ENCODE measurements around the gene ZFP36L1. TPM values are rescaled to one million over a fixed set of nuclear protein-coding genes. Genes with fewer than 3 reads are reported as not detected.
A peak's percentile ranks its signal among the peaks of the same experiment; 100 is the strongest.

ZFP36L1 gene
- total and polyA plus RNA-seq, 2 of the 13 experiments (the other 11 are each of a cell fraction or from before 2014, with no cell fraction given) = 7.4 to 10.2 TPM

DNA sequence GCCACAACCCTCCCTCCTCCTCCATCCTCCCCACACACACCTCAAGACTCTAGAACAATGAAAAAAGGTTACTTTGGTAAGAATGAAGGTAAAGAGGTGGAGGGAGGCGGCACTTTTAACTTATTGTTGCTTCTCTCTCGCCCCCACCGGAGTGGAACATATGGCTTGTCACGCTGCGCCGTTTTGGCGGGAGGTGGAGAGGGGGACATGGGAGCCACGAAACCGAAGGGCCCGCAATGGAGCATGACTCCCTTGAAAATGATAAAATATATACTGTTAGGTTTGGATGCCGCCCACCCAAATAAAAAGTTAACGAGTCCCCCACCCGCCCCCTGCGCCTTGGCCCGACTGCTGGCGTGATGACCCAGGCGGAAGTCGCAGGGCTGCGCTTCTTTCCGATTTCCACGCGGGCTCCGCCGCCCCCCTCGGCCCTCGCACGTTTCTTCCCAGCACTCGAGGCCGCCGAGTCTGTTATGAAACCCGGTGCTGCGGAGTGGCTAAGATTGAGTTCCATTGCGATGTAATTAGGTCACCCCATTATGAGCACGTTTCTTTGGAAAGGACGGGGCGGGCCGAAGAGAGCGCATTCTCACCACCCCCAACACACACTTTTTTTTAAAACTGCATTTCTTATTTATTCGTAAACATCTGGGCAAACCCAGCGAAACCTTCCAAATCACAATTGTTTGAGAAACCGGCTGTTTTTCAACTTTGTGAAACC, 1.4 kb upstream of the ZFP36L1 start (continued):
- no peak for TF ChIP-seq RFX1 (IDR thresholded peaks at IDR 0.05)
- TF ChIP-seq ZNF678 (CRISPR knock-in tag; IDR thresholded peaks at IDR 0.05) = peak; percentile 75; the same call in 1 of the 2 replicates
- TF ChIP-seq CAMTA2 (CRISPR knock-in tag; IDR thresholded peaks at IDR 0.05; ENCODE audit: borderline replicate concordance) = no peak
- TF ChIP-seq KAT8 (CRISPR knock-in tag; IDR thresholded peaks at IDR 0.05) = peak; percentile 43; the same call in 1 of the 2 replicates
- TF ChIP-seq SCMH1 (CRISPR knock-in tag; IDR thresholded peaks at IDR 0.05; ENCODE audit: borderline replicate concordance) = no peak
- TF ChIP-seq SKI (IDR thresholded peaks at IDR 0.05; ENCODE audit: partially characterized antibody) = no peak
- no peak for TF ChIP-seq ZNF781 (CRISPR knock-in tag; IDR thresholded peaks at IDR 0.05; ENCODE audit: borderline replicate concordance, not compliant biosample characterization)
- peak; percentile 47; the same call in 1 of the 2 replicates for TF ChIP-seq HDAC1 (CRISPR knock-in tag; IDR thresholded peaks at IDR 0.05)
- TF ChIP-seq, protein P1, sequence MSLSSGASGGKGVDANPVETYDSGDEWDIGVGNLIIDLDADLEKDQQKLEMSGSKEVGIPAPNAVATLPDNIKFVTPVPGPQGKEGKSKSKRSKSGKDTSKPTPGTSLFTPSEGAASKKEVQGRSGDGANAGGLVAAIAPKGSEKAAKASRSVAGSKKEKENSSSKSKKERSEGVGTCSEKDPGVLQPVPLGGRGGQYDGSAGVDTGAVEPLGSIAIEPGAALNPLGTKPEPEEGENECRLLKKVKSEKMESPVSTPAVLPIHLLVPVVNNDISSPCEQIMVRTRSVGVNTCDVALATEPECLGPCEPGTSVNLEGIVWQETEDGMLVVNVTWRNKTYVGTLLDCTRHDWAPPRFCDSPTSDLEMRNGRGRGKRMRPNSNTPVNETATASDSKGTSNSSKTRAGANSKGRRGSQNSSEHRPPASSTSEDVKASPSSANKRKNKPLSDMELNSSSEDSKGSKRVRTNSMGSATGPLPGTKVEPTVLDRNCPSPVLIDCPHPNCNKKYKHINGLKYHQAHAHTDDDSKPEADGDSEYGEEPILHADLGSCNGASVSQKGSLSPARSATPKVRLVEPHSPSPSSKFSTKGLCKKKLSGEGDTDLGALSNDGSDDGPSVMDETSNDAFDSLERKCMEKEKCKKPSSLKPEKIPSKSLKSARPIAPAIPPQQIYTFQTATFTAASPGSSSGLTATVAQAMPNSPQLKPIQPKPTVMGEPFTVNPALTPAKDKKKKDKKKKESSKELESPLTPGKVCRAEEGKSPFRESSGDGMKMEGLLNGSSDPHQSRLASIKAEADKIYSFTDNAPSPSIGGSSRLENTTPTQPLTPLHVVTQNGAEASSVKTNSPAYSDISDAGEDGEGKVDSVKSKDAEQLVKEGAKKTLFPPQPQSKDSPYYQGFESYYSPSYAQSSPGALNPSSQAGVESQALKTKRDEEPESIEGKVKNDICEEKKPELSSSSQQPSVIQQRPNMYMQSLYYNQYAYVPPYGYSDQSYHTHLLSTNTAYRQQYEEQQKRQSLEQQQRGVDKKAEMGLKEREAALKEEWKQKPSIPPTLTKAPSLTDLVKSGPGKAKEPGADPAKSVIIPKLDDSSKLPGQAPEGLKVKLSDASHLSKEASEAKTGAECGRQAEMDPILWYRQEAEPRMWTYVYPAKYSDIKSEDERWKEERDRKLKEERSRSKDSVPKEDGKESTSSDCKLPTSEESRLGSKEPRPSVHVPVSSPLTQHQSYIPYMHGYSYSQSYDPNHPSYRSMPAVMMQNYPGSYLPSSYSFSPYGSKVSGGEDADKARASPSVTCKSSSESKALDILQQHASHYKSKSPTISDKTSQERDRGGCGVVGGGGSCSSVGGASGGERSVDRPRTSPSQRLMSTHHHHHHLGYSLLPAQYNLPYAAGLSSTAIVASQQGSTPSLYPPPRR (CRISPR knock-in tag; IDR thresholded peaks at IDR 0.05; ENCODE audit: borderline replicate concordance) = 0 out of 2 replicates have a peak, but pooled peaks have one; percentile 31
- no peak for TF ChIP-seq ZSCAN20 (CRISPR knock-in tag; IDR thresholded peaks at IDR 0.05; ENCODE audit: borderline replicate concordance)
- no peak for TF ChIP-seq ZNF598 (CRISPR knock-in tag; IDR thresholded peaks at IDR 0.05; ENCODE audit: borderline replicate concordance)
- TF ChIP-seq, protein P2, sequence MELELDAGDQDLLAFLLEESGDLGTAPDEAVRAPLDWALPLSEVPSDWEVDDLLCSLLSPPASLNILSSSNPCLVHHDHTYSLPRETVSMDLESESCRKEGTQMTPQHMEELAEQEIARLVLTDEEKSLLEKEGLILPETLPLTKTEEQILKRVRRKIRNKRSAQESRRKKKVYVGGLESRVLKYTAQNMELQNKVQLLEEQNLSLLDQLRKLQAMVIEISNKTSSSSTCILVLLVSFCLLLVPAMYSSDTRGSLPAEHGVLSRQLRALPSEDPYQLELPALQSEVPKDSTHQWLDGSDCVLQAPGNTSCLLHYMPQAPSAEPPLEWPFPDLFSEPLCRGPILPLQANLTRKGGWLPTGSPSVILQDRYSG (CRISPR knock-in tag; IDR thresholded peaks at IDR 0.05) = no peak
- TF ChIP-seq MIER2 (CRISPR knock-in tag; IDR thresholded peaks at IDR 0.05) = no peak
- TF ChIP-seq ZNF670 (CRISPR knock-in tag; IDR thresholded peaks at IDR 0.05; ENCODE audit: borderline replicate concordance) = peak; percentile 67; the same call in 1 of the 2 replicates
- TF ChIP-seq ZNF34 (CRISPR knock-in tag; IDR thresholded peaks at IDR 0.05; ENCODE audit: borderline replicate concordance) = no peak
- TF ChIP-seq HOXA9 (CRISPR knock-in tag; IDR thresholded peaks at IDR 0.05; ENCODE audit: borderline replicate concordance) = no peak
- TF ChIP-seq, protein P3, sequence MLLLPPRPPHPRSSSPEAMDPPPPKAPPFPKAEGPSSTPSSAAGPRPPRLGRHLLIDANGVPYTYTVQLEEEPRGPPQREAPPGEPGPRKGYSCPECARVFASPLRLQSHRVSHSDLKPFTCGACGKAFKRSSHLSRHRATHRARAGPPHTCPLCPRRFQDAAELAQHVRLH (CRISPR knock-in tag; IDR thresholded peaks at IDR 0.05; ENCODE audit: borderline replicate concordance, low read depth) = peak; percentile 74; the same call in 1 of the 2 replicates
- TF ChIP-seq, protein P4, sequence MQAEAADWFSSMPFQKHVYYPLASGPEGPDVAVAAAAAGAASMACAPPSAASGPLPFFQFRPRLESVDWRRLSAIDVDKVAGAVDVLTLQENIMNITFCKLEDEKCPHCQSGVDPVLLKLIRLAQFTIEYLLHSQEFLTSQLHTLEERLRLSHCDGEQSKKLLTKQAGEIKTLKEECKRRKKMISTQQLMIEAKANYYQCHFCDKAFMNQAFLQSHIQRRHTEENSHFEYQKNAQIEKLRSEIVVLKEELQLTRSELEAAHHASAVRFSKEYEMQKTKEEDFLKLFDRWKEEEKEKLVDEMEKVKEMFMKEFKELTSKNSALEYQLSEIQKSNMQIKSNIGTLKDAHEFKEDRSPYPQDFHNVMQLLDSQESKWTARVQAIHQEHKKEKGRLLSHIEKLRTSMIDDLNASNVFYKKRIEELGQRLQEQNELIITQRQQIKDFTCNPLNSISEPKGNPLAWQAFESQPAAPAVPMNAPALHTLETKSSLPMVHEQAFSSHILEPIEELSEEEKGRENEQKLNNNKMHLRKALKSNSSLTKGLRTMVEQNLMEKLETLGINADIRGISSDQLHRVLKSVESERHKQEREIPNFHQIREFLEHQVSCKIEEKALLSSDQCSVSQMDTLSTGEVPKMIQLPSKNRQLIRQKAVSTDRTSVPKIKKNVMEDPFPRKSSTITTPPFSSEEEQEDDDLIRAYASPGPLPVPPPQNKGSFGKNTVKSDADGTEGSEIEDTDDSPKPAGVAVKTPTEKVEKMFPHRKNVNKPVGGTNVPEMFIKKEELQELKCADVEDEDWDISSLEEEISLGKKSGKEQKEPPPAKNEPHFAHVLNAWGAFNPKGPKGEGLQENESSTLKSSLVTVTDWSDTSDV (CRISPR knock-in tag; IDR thresholded peaks at IDR 0.05) = no peak

Measured in HepG2 (cell line).